K562 (cell line): ENCODE results near the gene SLC22A12. TPM values are rescaled to one million over a fixed set of nuclear protein-coding genes. Genes with fewer than 3 reads are reported as not detected.

Experiments used
- CSDE1 ChIP-seq, 2 experiments: fragments of 450-650 bp; IDR thresholded peaks; 2 replicates each; pipeline ENCODE4 v1.6.1; 2016; ENCODE audit warnings: mild to moderate bottlenecking in 1 of 2
- GABPB1 ChIP-seq: sonication (generic); formaldehyde crosslinking; IDR thresholded peaks from 2 replicates; pipeline ENCODE4 v1.8.0; 2022; ENCODE audit warnings: mild to moderate bottlenecking, missing genetic modification reagents
- GATAD2B ChIP-seq: fragments of 450-650 bp; IDR thresholded peaks from 2 replicates; pipeline ENCODE4 v1.6.1; 2017; ENCODE audit warnings: mild to moderate bottlenecking, borderline replicate concordance
- NFE2L1 ChIP-seq: fragments of 450-650 bp; IDR thresholded peaks from 2 replicates; pipeline ENCODE4 v1.6.1; 2016; ENCODE audit warnings: missing genetic modification characterization, low read depth, mild to moderate bottlenecking, missing compliant biosample characterization, moderate library complexity, borderline replicate concordance
- RAD21 ChIP-seq, 2 experiments: fragments of 250-450 bp in 1 of 2; fragments of 450-650 bp in 1 of 2; sonication (Bioruptor Pico) in 1 of 2; formaldehyde crosslinking in 1 of 2; IDR thresholded peaks in 1 of 2; conservative IDR thresholded peaks in 1 of 2; 2 replicates each; pipeline versions ENCODE4 v1.4.0 to v1.8.0; 2020 to 2022; ENCODE audit warnings: mild to moderate bottlenecking in 2 of 2, moderate library complexity in 1 of 2
- SIX5 ChIP-seq, 2 experiments: IDR thresholded peaks; 2 replicates each; pipeline ENCODE4 v1.6.1; 2011; ENCODE audit warnings: low read length in 2 of 2, borderline replicate concordance in 1 of 2, low read depth in 1 of 2, mild to moderate bottlenecking in 1 of 2, moderate library complexity in 1 of 2; ENCODE audit not compliant: insufficient read depth in 1 of 2
- SMC3 ChIP-seq: conservative IDR thresholded peaks from 2 replicates; pipeline ENCODE4 v1.6.1; 2011; ENCODE audit warnings: low read depth, low read length, improper control_type of control experiment; ENCODE audit not compliant: insufficient read depth
- SPI1 ChIP-seq: IDR thresholded peaks from 2 replicates; pipeline ENCODE4 v1.6.1; 2011; ENCODE audit warnings: low read depth, low read length, control low read depth, borderline replicate concordance
- TCF7L2 ChIP-seq: fragments of 150-350 bp; IDR thresholded peaks from 2 replicates; pipeline ENCODE4 v1.6.1; 2016; ENCODE audit warnings: low read depth, mild to moderate bottlenecking, low read length, moderate library complexity
- ZC3H4 ChIP-seq: sonication (generic); formaldehyde crosslinking; IDR thresholded peaks from 2 replicates; pipeline ENCODE4 v1.9.0; 2021; ENCODE audit warnings: missing genetic modification reagents, borderline replicate concordance
- ZKSCAN1 ChIP-seq: fragments of 150-350 bp; IDR thresholded peaks from 2 replicates; pipeline ENCODE4 v1.6.1; 2016; ENCODE audit warnings: low read depth, low read length
- ZNF197 ChIP-seq: fragments of 200-800 bp; sonication (Bioruptor generic); IDR thresholded peaks from 2 replicates; pipeline ENCODE4 v1.6.1; 2016; ENCODE audit warnings: low read depth, missing genetic modification characterization, missing compliant biosample characterization
- polyA plus RNA-seq, 8 experiments: library from polyadenylated mRNA; depleted of rRNA in 4 of 8; stranded (reverse) in 5 of 8; unstranded in 3 of 8; fragments of >200 nt; fragmentation: Nextera tagmentation in 2 of 8; fragmentation: Illumina TruSeq in 1 of 8; extraction: Ambion mirVana in 2 of 8; extraction: Trizol in 1 of 8; gene quantifications; 2 replicates each; pipeline versions ENCODE4 v1.2.1 to v1.2.3, GENCODE V29; 2011 to 2014; ENCODE audit warnings: inconsistent platforms in 1 of 8, missing spikeins in 1 of 8
- total RNA-seq, 7 experiments: library from RNA; depleted of rRNA in 6 of 7; stranded (reverse); fragments of >200 nt in 6 of 7; fragmentation: Illumina TruSeq in 2 of 7; extraction: Trizol in 2 of 7; gene quantifications; 2 replicates each; pipeline versions ENCODE4 v1.2.1 to v1.2.3, GENCODE V29; 2011 to 2021; ENCODE audit warnings: low replicate concordance in 1 of 7
- TF ChIP-seq, protein P1 (sequence below): fragments of 250-450 bp; sonication (Bioruptor Pico); IDR thresholded peaks from 2 replicates; pipeline ENCODE4 v1.8.0; 2022; ENCODE audit warnings: inconsistent platforms, mild to moderate bottlenecking, moderate library complexity, borderline replicate concordance
- TF ChIP-seq, protein P2 (sequence below): fragments of 450-650 bp; conservative IDR thresholded peaks from 2 replicates; pipeline ENCODE4 v1.6.1; 2016; ENCODE audit warnings: missing genetic modification characterization, low read depth, mild to moderate bottlenecking, control low read depth, missing compliant biosample characterization
- TF ChIP-seq, protein P3 (sequence below): sonication (generic); formaldehyde crosslinking; IDR thresholded peaks from 2 replicates; pipeline ENCODE4 v1.8.1; 2022; ENCODE audit warnings: missing genetic modification reagents
- TF ChIP-seq, protein P4 (sequence below): fragments of 450-650 bp; IDR thresholded peaks from 2 replicates; pipeline ENCODE4 v1.6.1; 2018; ENCODE audit not compliant: partially characterized antibody
- TF ChIP-seq, protein P5 (sequence below): fragments of 250-450 bp; sonication (Bioruptor Pico); IDR thresholded peaks from 2 replicates; pipeline ENCODE4 v1.8.0; 2022; ENCODE audit warnings: inconsistent platforms

SLC22A12 gene
- total and polyA plus RNA-seq, 9 of the 15 experiments (the other 6 are each of a cell fraction or from before 2014, with no cell fraction given), result not detected

DNA sequence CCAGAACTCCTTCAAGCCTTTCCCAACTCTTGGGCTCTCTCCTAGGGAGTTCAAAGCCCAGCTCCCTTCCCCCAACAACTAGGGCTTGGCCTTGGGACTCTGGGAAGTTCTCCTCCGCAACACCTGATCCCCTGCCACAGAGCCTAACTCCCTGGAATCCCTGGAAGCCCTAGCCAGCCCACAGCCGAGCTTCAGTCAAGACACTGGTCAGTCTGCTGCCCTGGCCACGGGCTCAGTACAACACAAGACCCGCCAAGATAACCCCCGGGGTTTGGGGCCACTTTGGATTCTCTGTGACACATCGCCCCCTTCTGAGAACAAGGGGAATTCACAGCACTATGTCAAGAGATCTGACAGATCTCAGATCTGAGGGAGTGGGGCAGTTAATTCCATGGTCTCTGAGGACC, 58.3 kb downstream of the SLC22A12 start (continued):
- TF ChIP-seq ZNF197 (CRISPR knock-in tag), result no peak
- no peak for TF ChIP-seq TCF7L2
- TF ChIP-seq ZC3H4 (CRISPR knock-in tag), result no peak
- no peak for TF ChIP-seq CSDE1 (IDR thresholded peaks at IDR 0.05)
- TF ChIP-seq, protein P1, sequence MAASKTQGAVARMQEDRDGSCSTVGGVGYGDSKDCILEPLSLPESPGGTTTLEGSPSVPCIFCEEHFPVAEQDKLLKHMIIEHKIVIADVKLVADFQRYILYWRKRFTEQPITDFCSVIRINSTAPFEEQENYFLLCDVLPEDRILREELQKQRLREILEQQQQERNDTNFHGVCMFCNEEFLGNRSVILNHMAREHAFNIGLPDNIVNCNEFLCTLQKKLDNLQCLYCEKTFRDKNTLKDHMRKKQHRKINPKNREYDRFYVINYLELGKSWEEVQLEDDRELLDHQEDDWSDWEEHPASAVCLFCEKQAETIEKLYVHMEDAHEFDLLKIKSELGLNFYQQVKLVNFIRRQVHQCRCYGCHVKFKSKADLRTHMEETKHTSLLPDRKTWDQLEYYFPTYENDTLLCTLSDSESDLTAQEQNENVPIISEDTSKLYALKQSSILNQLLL (CRISPR knock-in tag), result no peak
- TF ChIP-seq, protein P2, sequence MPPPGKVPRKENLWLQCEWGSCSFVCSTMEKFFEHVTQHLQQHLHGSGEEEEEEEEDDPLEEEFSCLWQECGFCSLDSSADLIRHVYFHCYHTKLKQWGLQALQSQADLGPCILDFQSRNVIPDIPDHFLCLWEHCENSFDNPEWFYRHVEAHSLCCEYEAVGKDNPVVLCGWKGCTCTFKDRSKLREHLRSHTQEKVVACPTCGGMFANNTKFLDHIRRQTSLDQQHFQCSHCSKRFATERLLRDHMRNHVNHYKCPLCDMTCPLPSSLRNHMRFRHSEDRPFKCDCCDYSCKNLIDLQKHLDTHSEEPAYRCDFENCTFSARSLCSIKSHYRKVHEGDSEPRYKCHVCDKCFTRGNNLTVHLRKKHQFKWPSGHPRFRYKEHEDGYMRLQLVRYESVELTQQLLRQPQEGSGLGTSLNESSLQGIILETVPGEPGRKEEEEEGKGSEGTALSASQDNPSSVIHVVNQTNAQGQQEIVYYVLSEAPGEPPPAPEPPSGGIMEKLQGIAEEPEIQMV (tag), result no peak
- TF ChIP-seq SMC3, result peak; percentile 66; the same call in 1 of the 2 replicates
- no peak for TF ChIP-seq ZKSCAN1
- TF ChIP-seq, protein P3, sequence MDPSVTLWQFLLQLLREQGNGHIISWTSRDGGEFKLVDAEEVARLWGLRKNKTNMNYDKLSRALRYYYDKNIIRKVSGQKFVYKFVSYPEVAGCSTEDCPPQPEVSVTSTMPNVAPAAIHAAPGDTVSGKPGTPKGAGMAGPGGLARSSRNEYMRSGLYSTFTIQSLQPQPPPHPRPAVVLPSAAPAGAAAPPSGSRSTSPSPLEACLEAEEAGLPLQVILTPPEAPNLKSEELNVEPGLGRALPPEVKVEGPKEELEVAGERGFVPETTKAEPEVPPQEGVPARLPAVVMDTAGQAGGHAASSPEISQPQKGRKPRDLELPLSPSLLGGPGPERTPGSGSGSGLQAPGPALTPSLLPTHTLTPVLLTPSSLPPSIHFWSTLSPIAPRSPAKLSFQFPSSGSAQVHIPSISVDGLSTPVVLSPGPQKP (CRISPR knock-in tag), result no peak
- TF ChIP-seq SPI1, result no peak
- no peak for TF ChIP-seq SIX5 (IDR thresholded peaks at IDR 0.05; ENCODE audit: borderline replicate concordance in 1 of 2, insufficient read depth in 1 of 2, low read depth in 1 of 2, low read length in 2 of 2)
- peak; percentile 80 to 95 for TF ChIP-seq RAD21 (CRISPR knock-in tag; conservative IDR thresholded peaks at IDR 0.05 in 1 of 2, IDR thresholded peaks at IDR 0.05 in 1 of 2)
- TF ChIP-seq NFE2L1 (tag), result no peak
- 0 out of 2 replicates have a peak, but pooled peaks have one; percentile 22 for TF ChIP-seq GABPB1
- no peak for TF ChIP-seq GATAD2B
- TF ChIP-seq, protein P4, sequence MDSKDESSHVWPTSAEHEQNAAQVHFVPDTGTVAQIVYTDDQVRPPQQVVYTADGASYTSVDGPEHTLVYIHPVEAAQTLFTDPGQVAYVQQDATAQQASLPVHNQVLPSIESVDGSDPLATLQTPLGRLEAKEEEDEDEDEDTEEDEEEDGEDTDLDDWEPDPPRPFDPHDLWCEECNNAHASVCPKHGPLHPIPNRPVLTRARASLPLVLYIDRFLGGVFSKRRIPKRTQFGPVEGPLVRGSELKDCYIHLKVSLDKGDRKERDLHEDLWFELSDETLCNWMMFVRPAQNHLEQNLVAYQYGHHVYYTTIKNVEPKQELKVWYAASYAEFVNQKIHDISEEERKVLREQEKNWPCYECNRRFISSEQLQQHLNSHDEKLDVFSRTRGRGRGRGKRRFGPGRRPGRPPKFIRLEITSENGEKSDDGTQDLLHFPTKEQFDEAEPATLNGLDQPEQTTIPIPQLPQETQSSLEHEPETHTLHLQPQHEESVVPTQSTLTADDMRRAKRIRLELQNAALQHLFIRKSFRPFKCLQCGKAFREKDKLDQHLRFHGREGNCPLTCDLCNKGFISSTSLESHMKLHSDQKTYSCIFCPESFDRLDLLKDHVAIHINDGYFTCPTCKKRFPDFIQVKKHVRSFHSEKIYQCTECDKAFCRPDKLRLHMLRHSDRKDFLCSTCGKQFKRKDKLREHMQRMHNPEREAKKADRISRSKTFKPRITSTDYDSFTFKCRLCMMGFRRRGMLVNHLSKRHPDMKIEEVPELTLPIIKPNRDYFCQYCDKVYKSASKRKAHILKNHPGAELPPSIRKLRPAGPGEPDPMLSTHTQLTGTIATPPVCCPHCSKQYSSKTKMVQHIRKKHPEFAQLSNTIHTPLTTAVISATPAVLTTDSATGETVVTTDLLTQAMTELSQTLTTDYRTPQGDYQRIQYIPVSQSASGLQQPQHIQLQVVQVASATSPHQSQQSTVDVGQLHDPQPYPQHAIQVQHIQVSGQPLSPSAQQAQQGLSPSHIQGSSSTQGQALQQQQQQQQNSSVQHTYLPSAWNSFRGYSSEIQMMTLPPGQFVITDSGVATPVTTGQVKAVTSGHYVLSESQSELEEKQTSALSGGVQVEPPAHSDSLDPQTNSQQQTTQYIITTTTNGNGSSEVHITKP, result no peak
- TF ChIP-seq, protein P5, sequence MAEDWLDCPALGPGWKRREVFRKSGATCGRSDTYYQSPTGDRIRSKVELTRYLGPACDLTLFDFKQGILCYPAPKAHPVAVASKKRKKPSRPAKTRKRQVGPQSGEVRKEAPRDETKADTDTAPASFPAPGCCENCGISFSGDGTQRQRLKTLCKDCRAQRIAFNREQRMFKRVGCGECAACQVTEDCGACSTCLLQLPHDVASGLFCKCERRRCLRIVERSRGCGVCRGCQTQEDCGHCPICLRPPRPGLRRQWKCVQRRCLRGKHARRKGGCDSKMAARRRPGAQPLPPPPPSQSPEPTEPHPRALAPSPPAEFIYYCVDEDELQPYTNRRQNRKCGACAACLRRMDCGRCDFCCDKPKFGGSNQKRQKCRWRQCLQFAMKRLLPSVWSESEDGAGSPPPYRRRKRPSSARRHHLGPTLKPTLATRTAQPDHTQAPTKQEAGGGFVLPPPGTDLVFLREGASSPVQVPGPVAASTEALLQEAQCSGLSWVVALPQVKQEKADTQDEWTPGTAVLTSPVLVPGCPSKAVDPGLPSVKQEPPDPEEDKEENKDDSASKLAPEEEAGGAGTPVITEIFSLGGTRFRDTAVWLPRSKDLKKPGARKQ, result no peak
